HG03575 (cell line): ENCODE data around the gene MAN1C1.
"Not testable (repeated sequence)": the region's sequence is repeated elsewhere in the genome, so short reads cannot be mapped to it uniquely, and the experiment has no call there.

Source experiments
- ATAC-seq: cut with Tn5 transposase; IDR thresholded peaks from one replicate; pipeline ENCODE4 v1.9.1; 2021; ENCODE audit not compliant: unreplicated experiment, insufficient number of reproducible peaks, low FRiP score; ENCODE audit errors: extremely low read depth

The MAN1C1 gene

GRCh38 chr1:25580927-25581326, 35.7 kb upstream of the MAN1C1 start:
- no peak for ATAC-seq

- ATAC-seq: no peak
Observed at GRCh38 chr1:25581764-25582163, 34.8 kb upstream of the MAN1C1 start.

DNA sequence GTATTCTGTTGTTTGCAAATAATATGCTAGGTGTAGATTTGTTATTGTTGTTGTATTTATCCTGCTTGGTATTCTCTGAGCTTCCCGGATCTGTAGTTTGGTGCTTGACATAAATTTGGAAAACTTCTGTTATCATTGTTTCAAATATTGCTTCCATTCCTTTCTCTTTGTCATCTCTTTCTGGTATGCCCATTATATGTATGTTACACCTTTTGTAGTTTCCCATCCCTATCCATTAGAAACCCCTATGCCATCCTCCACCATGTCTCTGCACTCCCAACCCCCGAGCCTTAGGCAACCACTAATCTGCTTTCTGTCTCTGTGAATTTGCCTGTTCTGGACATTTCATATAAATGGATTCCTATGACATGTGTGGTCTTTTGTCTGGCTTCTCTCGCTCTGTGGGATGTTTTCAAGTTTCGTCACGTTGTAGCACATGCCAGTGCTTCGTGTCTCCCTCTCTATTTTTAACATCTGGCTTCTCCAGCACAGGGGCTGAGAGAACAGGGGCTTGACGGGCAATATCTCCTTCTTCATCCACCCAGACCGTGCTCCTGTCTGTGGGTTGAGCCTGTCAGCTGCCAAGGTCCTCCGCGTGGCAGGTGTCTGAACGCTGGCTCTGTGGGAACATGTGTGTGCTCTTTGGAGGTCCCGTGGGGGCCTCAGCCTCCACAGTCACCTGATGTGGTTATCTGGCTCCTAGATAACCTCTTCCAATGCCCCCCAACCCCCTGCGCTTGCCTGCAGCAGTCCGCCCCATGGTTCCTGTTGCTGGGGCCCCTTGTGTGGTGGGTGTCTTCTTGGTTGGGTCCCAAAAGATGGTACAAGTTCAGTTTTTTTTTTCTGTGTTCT, 32.8 kb upstream of the MAN1C1 start:
- ATAC-seq: no peak

GRCh38 chr1:25586181-25586588, 30.4 kb upstream of the MAN1C1 start:
- no peak for ATAC-seq

DNA sequence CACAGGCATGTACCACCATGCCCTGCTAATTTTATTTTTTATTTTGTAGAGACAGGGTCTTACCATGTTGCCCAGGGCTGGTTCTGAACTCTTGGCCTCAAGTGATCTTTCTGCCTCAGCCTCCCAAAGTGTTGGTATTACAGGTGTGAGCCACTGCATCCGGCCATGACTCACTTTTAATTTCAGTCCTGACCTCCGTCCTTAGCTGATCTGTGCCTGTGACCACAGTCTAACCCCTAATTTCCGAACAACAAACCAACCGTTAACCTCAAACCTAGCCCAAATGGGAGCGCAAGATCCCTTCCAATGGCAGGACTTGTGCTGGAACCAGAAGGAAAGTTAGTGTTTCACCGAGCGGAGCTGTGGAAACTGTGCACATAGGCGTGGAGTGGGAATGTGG, 29.3 kb upstream of the MAN1C1 start:
- no peak for ATAC-seq

DNA sequence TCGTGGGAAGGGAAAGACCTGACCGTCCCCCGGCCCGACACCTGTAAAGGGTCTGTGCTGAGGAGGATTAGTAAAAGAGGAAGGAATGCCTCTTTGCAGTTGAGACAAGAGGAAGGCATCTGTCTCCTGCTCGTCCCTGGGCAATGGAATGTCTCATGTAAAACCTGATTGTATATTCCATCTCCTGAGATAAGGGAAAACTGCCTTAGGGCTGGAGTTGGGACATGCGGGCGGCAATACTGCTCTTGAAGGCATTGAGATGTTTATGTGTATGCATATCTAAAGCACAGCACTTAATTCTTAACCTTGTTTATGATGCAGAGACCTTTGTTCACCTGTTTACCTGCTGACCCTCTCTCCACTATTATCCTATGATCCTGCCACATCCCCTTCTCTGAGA, 28.4 kb upstream of the MAN1C1 start:
- not testable (repeated sequence) for ATAC-seq

GRCh38 chr1:25588786-25589185, 27.8 kb upstream of the MAN1C1 start:
- not testable (repeated sequence) for ATAC-seq

DNA sequence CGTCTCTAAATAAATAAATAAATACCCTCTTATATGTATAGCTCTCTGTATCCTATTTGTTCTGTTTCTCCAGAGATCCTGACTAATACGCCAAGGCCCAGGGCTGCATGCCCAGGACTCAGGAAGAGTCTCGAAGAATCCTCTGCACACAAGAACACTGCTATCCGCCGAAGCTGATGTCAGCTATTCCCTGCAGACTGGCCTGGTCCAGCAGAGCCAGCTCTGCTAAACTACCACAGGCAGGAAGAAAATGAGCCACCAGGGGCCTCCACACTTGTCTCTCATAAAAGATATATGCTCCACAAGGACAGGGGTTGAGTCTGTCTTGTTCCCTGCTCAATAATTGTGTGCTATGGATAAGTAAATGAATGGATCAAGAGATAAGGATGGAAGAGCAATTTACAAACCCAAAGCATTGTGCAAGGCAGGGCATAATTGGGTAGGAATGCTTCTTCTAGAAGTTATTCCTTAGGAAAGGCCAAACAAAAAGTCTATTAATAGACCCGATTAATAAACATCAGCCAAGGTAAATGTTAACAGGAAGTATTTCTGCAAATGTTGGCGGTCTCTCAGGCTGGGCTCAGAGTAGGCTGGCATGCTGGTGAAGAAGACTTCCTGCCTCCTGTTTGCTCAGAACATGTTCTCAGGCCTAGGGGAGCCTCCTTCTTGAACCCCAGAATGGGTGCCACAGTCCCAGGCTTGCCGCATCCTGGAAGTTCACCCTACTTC, 26.3 kb upstream of the MAN1C1 start:
- no peak for ATAC-seq

GRCh38 chr1:25593861-25594260, 22.7 kb upstream of the MAN1C1 start:
- no peak for ATAC-seq

GRCh38 chr1:25594971-25595370, 21.6 kb upstream of the MAN1C1 start:
- no peak for ATAC-seq

- not testable (repeated sequence) for ATAC-seq
Observed at GRCh38 chr1:25596641-25597040, 19.9 kb upstream of the MAN1C1 start.

- ATAC-seq: no peak
Observed at GRCh38 chr1:25598879-25599278, 17.7 kb upstream of the MAN1C1 start.

GRCh38 chr1:25599969-25600610, 16.5 kb upstream of the MAN1C1 start:
- ATAC-seq: no peak

DNA sequence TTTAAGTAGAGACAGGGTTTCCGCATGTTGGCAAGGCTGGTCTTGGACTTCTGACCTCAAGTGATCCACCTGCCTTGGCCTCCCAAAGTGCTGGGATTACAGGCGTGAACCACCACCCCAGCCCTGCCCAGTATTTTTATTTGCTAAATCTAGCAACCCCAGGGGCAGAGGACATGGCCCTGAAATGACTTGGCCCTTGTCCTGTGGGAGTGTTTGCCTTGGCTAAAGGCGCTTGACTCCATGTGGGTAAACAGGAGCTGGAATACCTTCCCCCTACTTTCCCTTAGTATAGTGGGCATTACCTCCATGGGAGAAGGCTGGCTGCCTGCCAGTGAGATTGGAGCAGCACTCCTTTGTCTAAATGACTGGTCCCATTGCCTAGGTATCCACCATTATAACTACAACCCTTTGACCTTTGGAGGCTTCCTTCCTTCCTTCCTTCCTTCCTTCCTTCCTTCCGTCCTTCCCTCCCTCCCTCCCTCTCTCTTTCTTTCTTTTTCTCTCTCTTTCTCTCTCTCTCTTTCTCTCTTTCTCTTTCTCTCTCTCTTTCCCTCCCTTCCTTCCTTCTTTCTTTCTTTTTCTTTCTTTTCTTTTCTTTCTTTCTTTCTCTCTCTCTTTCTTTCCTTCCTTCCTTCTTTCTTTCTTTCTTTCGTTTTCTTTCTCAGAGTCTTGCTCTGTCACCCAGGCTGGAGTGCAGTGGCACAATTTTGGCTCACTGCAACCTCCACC, 15.5 kb upstream of the MAN1C1 start:
- not testable (repeated sequence) for ATAC-seq

DNA sequence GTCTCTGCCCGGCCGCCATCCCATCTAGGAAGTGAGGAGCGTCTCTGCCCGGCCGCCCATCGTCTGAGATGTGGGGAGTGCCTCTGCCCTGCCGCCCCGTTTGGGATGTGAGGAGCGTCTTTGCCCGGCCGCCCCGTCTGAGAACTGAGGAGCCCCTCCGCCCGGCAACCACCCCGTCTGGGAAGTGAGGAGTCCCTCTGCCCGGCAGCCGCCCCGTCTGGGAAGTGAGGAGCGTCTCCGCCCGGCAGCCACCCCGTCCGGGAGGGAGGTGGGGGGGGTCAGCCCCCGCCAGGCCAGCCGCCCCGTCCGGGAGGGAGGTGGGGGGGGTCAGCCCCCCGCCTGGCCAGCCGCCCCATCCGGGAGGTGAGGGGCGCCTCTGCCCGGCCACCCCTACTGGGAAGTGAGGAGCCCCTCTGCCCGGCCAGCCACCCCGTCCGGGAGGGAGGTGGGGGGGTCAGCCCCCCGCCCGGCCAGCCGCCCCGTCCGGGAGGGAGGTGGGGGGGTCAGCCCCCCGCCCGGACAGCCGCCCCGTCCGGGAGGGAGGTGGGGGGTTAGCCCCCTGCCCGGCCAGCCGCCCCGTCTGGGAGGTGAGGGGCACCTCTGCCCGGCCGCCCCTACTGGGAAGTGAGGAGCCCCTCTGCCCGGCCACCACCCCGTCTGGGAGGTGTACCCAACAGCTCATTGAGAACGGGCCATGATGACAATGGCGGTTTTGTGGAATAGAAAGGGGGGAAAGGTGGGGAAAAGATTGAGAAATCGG, 12.6 kb upstream of the MAN1C1 start:
- ATAC-seq: not testable (repeated sequence)

- ATAC-seq: no peak
Observed at GRCh38 chr1:25607123-25607522, 9.5 kb upstream of the MAN1C1 start.

GRCh38 chr1:25608488-25609178, 8.0 kb upstream of the MAN1C1 start:
- ATAC-seq: no peak

- no peak for ATAC-seq
Observed at GRCh38 chr1:25609921-25610320, 6.7 kb upstream of the MAN1C1 start.
